Endothelial cell of umbilical vein (primary cell): ENCODE data around the gene FURIN.

Source experiments
- CTCF ChIP-seq, 2 donors: IDR thresholded peaks; 1 replicate in 1 of 2; 2 replicates in 1 of 2; pipeline ENCODE4 v1.5.1; 2011; ENCODE audit warnings: low read length in 2 of 2, mild to moderate bottlenecking in 2 of 2, moderate library complexity in 2 of 2, control low read depth in 1 of 2, inconsistent platforms in 1 of 2, low read depth in 1 of 2; ENCODE audit not compliant: insufficient read depth in 1 of 2; ENCODE audit errors: extremely low read depth in 1 of 2
- EZH2 ChIP-seq: IDR thresholded peaks from 2 replicates; pipeline ENCODE4 v1.6.1; 2012; ENCODE audit warnings: borderline replicate concordance, low read depth, mild to moderate bottlenecking, moderate library complexity, low read length, inconsistent platforms; ENCODE audit not compliant: severe bottlenecking
- FOS ChIP-seq: IDR thresholded peaks from 2 replicates; pipeline ENCODE4 v1.6.1; 2011; ENCODE audit warnings: mild to moderate bottlenecking, low read length, moderate library complexity, borderline replicate concordance; ENCODE audit not compliant: insufficient read depth
- GATA2 ChIP-seq: IDR thresholded peaks from 2 replicates; pipeline ENCODE4 v1.7.0; 2011; ENCODE audit warnings: low read depth, mild to moderate bottlenecking, moderate library complexity, mixed read lengths, low read length; ENCODE audit not compliant: insufficient read length, insufficient read depth
- JUN ChIP-seq: IDR thresholded peaks from 2 replicates; pipeline ENCODE4 v1.6.1; 2011; ENCODE audit warnings: borderline replicate concordance, low read depth; ENCODE audit not compliant: insufficient read length, insufficient read depth
- MAX ChIP-seq: IDR thresholded peaks from 2 replicates; pipeline ENCODE4 v1.6.1; 2011; ENCODE audit not compliant: insufficient read depth, insufficient read length
- MYC ChIP-seq: IDR thresholded peaks from one replicate; pipeline ENCODE4 v1.6.1; 2011; ENCODE audit warnings: mild to moderate bottlenecking, low read depth, low read length
- POLR2A ChIP-seq: IDR thresholded peaks from 2 replicates; pipeline ENCODE4 v1.6.1; 2012; ENCODE audit warnings: low read depth, mild to moderate bottlenecking, control low read depth, low read length
- POLR2AphosphoS5 ChIP-seq: IDR thresholded peaks from 2 replicates; pipeline ENCODE4 v1.6.1; 2012; ENCODE audit warnings: low read depth, mild to moderate bottlenecking, control low read depth, low read length, moderate library complexity; ENCODE audit not compliant: insufficient read depth

GRCh38 chr15:90901175-90902039 lies 33.0 kb downstream of the FURIN start:
- TF ChIP-seq POLR2AphosphoS5 = no peak
- TF ChIP-seq POLR2A = no peak
- no peak for TF ChIP-seq CTCF (IDR thresholded peaks at IDR 0.05; ENCODE audit: extremely low read depth in 1 of 2, insufficient read depth in 1 of 2, low read depth in 1 of 2, low read length in 2 of 2)
- no peak for TF ChIP-seq EZH2
- no peak for TF ChIP-seq MYC
- no peak for TF ChIP-seq MAX
- TF ChIP-seq FOS = no peak
- no peak for TF ChIP-seq JUN
- TF ChIP-seq GATA2 = no peak
